Endodermal cell (in vitro differentiated cells): ENCODE results near the gene RPP25. TPM values are rescaled to one million over a fixed set of nuclear protein-coding genes. Genes with fewer than 3 reads are reported as not detected.

Experiments used
- DNase-seq: peaks from one replicate; pipeline ENCODE4 v3.0.0-alpha.2; 2017
- H3K27ac ChIP-seq: 2 replicates; pipeline ENCODE4 v1.5.1; 2013; ENCODE audit warnings: mild to moderate bottlenecking, low read depth, low read length, moderate library complexity
- H3K27me3 ChIP-seq: 2 replicates; pipeline ENCODE4 v1.6.1; 2013; ENCODE audit warnings: mild to moderate bottlenecking, low read length, moderate library complexity; ENCODE audit not compliant: insufficient read depth, control insufficient read depth, poor library complexity, severe bottlenecking
- H3K36me3 ChIP-seq: 2 replicates; pipeline ENCODE4 v1.7.0; 2013; ENCODE audit warnings: mild to moderate bottlenecking, low read length, moderate library complexity; ENCODE audit not compliant: control insufficient read depth, insufficient read depth
- H3K4me1 ChIP-seq: one replicate; pipeline ENCODE4 v1.7.0; 2013; ENCODE audit warnings: low read length; ENCODE audit not compliant: control insufficient read depth, insufficient read depth
- H3K4me3 ChIP-seq: 2 replicates; pipeline ENCODE4 v1.5.1; 2013; ENCODE audit warnings: mild to moderate bottlenecking, low read length, moderate library complexity
- H3K9ac ChIP-seq: 2 replicates; pipeline ENCODE4 v1.6.1; 2013; ENCODE audit warnings: mild to moderate bottlenecking, low read length, moderate library complexity; ENCODE audit not compliant: poor library complexity, severe bottlenecking; ENCODE audit errors: extremely low read depth
- H3K9me3 ChIP-seq: 2 replicates; pipeline ENCODE4 v1.6.1; 2013; ENCODE audit warnings: mild to moderate bottlenecking, low read length, moderate library complexity; ENCODE audit not compliant: control insufficient read depth
- H3K27ac Mint-ChIP-seq: 2 replicates; pipeline ENCODE4 v1.8.0; 2020; ENCODE audit warnings: mixed read lengths
- H3K27me3 Mint-ChIP-seq: 2 replicates; pipeline ENCODE4 v1.8.0; 2021; ENCODE audit warnings: mild to moderate bottlenecking, mixed read lengths; ENCODE audit not compliant: insufficient read depth
- H3K36me3 Mint-ChIP-seq: 2 replicates; pipeline ENCODE4 v1.8.0; 2020; ENCODE audit warnings: low read depth, mixed read lengths
- H3K4me1 Mint-ChIP-seq: 2 replicates; pipeline ENCODE4 v1.8.0; 2020; ENCODE audit warnings: mixed read lengths
- H3K4me3 Mint-ChIP-seq: 2 replicates; pipeline ENCODE4 v1.8.0; 2020; ENCODE audit warnings: mild to moderate bottlenecking, moderate library complexity, mixed read lengths
- H3K9me3 Mint-ChIP-seq: 2 replicates; pipeline ENCODE4 v1.8.0; 2020; ENCODE audit warnings: mild to moderate bottlenecking, mixed read lengths
- CTCF ChIP-seq: fragments of 200-600 bp; sonication (generic); conservative IDR thresholded peaks from 2 replicates; pipeline ENCODE4 v1.5.0; 2021; ENCODE audit warnings: antibody characterized with exemption, mild to moderate bottlenecking
- WGBS, 2 experiments: methylation state at CpG; one replicate each; pipeline versions ENCODE4 v1.1.5 to v1.1.7; 2013; ENCODE audit warnings: missing lambda C conversion rate in 2 of 2, mixed read lengths in 1 of 2; ENCODE audit not compliant: insufficient coverage in 1 of 2, insufficient read length in 1 of 2; 5-methylcytosine and 5-hydroxymethylcytosine counted together
- total RNA-seq, 2 donors: library from RNA; stranded (reverse); fragmentation: NEBNext Ultra II Directional in 1 of 2; extraction: Animal tissue kit (Norgen Biotek cat#: 25700) in 1 of 2; gene quantifications; 2 replicates in 1 of 2; 3 replicates in 1 of 2; pipeline ENCODE4 v1.2.1, GENCODE V29; 2021

Gene RPP25
- total RNA-seq, 2 donors from 2014 or later: 4.6 to 9.9 TPM

GRCh38 chr15:74994236-74994635 lies 37.7 kb upstream of the RPP25 start:
- Mint-ChIP-seq H3K27me3 (peaks cover 32% of the 10 kb centered on the region), H3K27ac (no peak overlapping the region), H3K9me3 (no peaks in the 10 kb centered on the region), H3K4me3 (no peak overlapping the region), H3K4me1 (peaks cover 8% of the 10 kb centered on the region), H3K36me3 (peaks cover 5% of the 10 kb centered on the region)
- Histone ChIP-seq H3K4me1 (no peaks in the 10 kb centered on the region), H3K9ac (no peak overlapping the region), H3K9me3 (no peaks in the 10 kb centered on the region), H3K4me3 (no peak overlapping the region), H3K27ac (no peak overlapping the region), H3K27me3 (peaks cover 31% of the 10 kb centered on the region), H3K36me3 (no peaks in the 10 kb centered on the region)
- no peak for TF ChIP-seq CTCF
- WGBS, 2 experiments: 67 to 87% methylated on average over 1 to 2 of the region's 2 CpGs
- no peak for DNase-seq

- Histone ChIP-seq H3K27ac (no peak overlapping the region), H3K36me3 (no peaks in the 10 kb centered on the region), H3K9me3 (no peaks in the 10 kb centered on the region), H3K4me3 (no peak overlapping the region), H3K4me1 (no peaks in the 10 kb centered on the region), H3K27me3 (peaks cover 28% of the 10 kb centered on the region), H3K9ac (no peak overlapping the region)
- H3K36me3 Mint-ChIP-seq: peaks cover 4% of the 10 kb centered on the region
- no peak overlapping the region for H3K27ac Mint-ChIP-seq
- H3K9me3 Mint-ChIP-seq: no peaks in the 10 kb centered on the region
- DNase-seq: no peak
- peaks cover 31% of the 10 kb centered on the region for H3K27me3 Mint-ChIP-seq
- H3K4me1 Mint-ChIP-seq: peaks cover 8% of the 10 kb centered on the region
- H3K4me3 Mint-ChIP-seq: no peak overlapping the region
- WGBS, 2 experiments: 40 to 82% methylated on average over 1 of the region's 1 CpG
- TF ChIP-seq CTCF: no peak
Observed at GRCh38 chr15:74992619-74993018, 36.0 kb upstream of the RPP25 start.

- TF ChIP-seq CTCF: no peak
- no peaks in the 10 kb centered on the region for H3K4me1 ChIP-seq
- no peak overlapping the region for H3K27ac Mint-ChIP-seq
- H3K36me3 ChIP-seq: no peaks in the 10 kb centered on the region
- no peak overlapping the region for H3K9ac ChIP-seq
- H3K27ac ChIP-seq: no peak overlapping the region
- peaks cover 22% of the 10 kb centered on the region for H3K27me3 Mint-ChIP-seq
- H3K9me3 ChIP-seq: no peaks in the 10 kb centered on the region
- no peak for DNase-seq
- no peak overlapping the region for H3K4me3 Mint-ChIP-seq
- no peak overlapping the region for H3K4me3 ChIP-seq
- no peaks in the 10 kb centered on the region for H3K36me3 Mint-ChIP-seq
- H3K9me3 Mint-ChIP-seq: no peaks in the 10 kb centered on the region
- no peaks in the 10 kb centered on the region for H3K4me1 Mint-ChIP-seq
- H3K27me3 ChIP-seq: peaks cover 8% of the 10 kb centered on the region
Observed at GRCh38 chr15:74989527-74989926, 33.0 kb upstream of the RPP25 start.
